K562 (cell line): Measurements from ENCODE around the gene RPS27. TPM values are rescaled to one million over a fixed set of nuclear protein-coding genes. Genes with fewer than 3 reads are reported as not detected.

Experiments used
- BCLAF1 ChIP-seq, 2 experiments: fragments of 450-650 bp in 1 of 2; IDR thresholded peaks; 2 replicates each; pipeline ENCODE4 v1.6.1; 2011 to 2017; ENCODE audit warnings: low read depth in 2 of 2, antibody characterized with exemption in 1 of 2, borderline replicate concordance in 1 of 2, low read length in 1 of 2, mild to moderate bottlenecking in 1 of 2, mixed read lengths in 1 of 2; ENCODE audit not compliant: control insufficient read depth in 1 of 2
- FOXA3 ChIP-seq, 2 experiments: fragments of 450-650 bp in 1 of 2; sonication (generic) in 1 of 2; formaldehyde crosslinking; IDR thresholded peaks in 1 of 2; conservative IDR thresholded peaks in 1 of 2; 2 replicates each; pipeline versions ENCODE4 v1.4.0 to v1.8.0; 2020 to 2022; ENCODE audit warnings: mild to moderate bottlenecking in 2 of 2, missing genetic modification reagents in 1 of 2
- KAT2B ChIP-seq: IDR thresholded peaks from one replicate; pipeline ENCODE4 v1.6.1; 2012; ENCODE audit warnings: low read depth, mild to moderate bottlenecking, control low read depth, inconsistent platforms, low read length, moderate library complexity
- KLF13 ChIP-seq: fragments of 450-650 bp; IDR thresholded peaks from 2 replicates; pipeline ENCODE4 v1.6.1; 2016; ENCODE audit warnings: missing genetic modification characterization, low read depth, mild to moderate bottlenecking, missing compliant biosample characterization, moderate library complexity, borderline replicate concordance
- NCOA1 ChIP-seq: fragments of 450-650 bp; IDR thresholded peaks from 2 replicates; pipeline ENCODE4 v1.6.1; 2016; ENCODE audit warnings: low read depth
- PHB ChIP-seq: fragments of 250-450 bp; sonication (Bioruptor Pico); IDR thresholded peaks from 2 replicates; pipeline ENCODE4 v1.5.0; 2021
- POLR2AphosphoS5 ChIP-seq: IDR thresholded peaks from 2 replicates; pipeline ENCODE4 v1.6.1; 2011; ENCODE audit warnings: mild to moderate bottlenecking, low read depth, low read length, moderate library complexity; ENCODE audit not compliant: control insufficient read depth, insufficient read depth
- POLR2B ChIP-seq: fragments of 450-650 bp; IDR thresholded peaks from 2 replicates; pipeline ENCODE4 v1.6.1; 2018; ENCODE audit warnings: low read depth; ENCODE audit not compliant: partially characterized antibody
- RNF2 ChIP-seq: sonication (generic); IDR thresholded peaks from 2 replicates; pipeline ENCODE4 v1.6.1; 2016
- SIN3B ChIP-seq: fragments of 450-650 bp; IDR thresholded peaks from 2 replicates; pipeline ENCODE4 v1.6.1; 2017; ENCODE audit warnings: low read depth, mild to moderate bottlenecking, moderate library complexity
- VEZF1 ChIP-seq: fragments of 200-800 bp; sonication (Bioruptor generic); IDR thresholded peaks from 2 replicates; pipeline ENCODE4 v1.6.1; 2017; ENCODE audit warnings: missing genetic modification characterization, missing compliant biosample characterization
- WHSC1 ChIP-seq: IDR thresholded peaks from one replicate; pipeline ENCODE4 v1.6.1; 2012; ENCODE audit warnings: low read length, control low read depth, inconsistent platforms
- ZBTB7A ChIP-seq: IDR thresholded peaks from 2 replicates; pipeline ENCODE4 v1.6.1; 2011; ENCODE audit warnings: low read depth, mild to moderate bottlenecking, low read length, moderate library complexity, borderline replicate concordance; ENCODE audit not compliant: control insufficient read depth
- ZFP91 ChIP-seq: sonication (generic); formaldehyde crosslinking; IDR thresholded peaks from 2 replicates; pipeline ENCODE4 v1.8.0; 2022; ENCODE audit warnings: mild to moderate bottlenecking, missing genetic modification reagents
- ZNF212 ChIP-seq: fragments of 450-650 bp; formaldehyde crosslinking; IDR thresholded peaks from 2 replicates; pipeline ENCODE4 v1.4.0; 2020; ENCODE audit warnings: mild to moderate bottlenecking
- ZNF449 ChIP-seq: fragments of 250-450 bp; sonication (Bioruptor Pico); IDR thresholded peaks from 2 replicates; pipeline ENCODE4 v1.8.0; 2022; ENCODE audit warnings: moderate library complexity, mild to moderate bottlenecking, inconsistent platforms
- ZNF76 ChIP-seq: fragments of 250-450 bp; sonication (Bioruptor Pico); IDR thresholded peaks from 2 replicates; pipeline ENCODE4 v1.4.0; 2020; ENCODE audit warnings: mild to moderate bottlenecking, moderate library complexity, borderline replicate concordance
- ZNF79 ChIP-seq: fragments of 250-450 bp; sonication (Bioruptor Pico); IDR thresholded peaks from 2 replicates; pipeline ENCODE4 v1.4.0; 2020; ENCODE audit warnings: low read depth, mild to moderate bottlenecking, moderate library complexity
- polyA plus RNA-seq, 8 experiments: library from polyadenylated mRNA; depleted of rRNA in 4 of 8; stranded (reverse) in 5 of 8; unstranded in 3 of 8; fragments of >200 nt; fragmentation: Nextera tagmentation in 2 of 8; fragmentation: Illumina TruSeq in 1 of 8; extraction: Ambion mirVana in 2 of 8; extraction: Trizol in 1 of 8; gene quantifications; 2 replicates each; pipeline versions ENCODE4 v1.2.1 to v1.2.3, GENCODE V29; 2011 to 2014; ENCODE audit warnings: inconsistent platforms in 1 of 8, missing spikeins in 1 of 8
- total RNA-seq, 7 experiments: library from RNA; depleted of rRNA in 6 of 7; stranded (reverse); fragments of >200 nt in 6 of 7; fragmentation: Illumina TruSeq in 2 of 7; extraction: Trizol in 2 of 7; gene quantifications; 2 replicates each; pipeline versions ENCODE4 v1.2.1 to v1.2.3, GENCODE V29; 2011 to 2021; ENCODE audit warnings: low replicate concordance in 1 of 7

Gene RPS27
- total and polyA plus RNA-seq, 9 of the 15 experiments (the other 6 are each of a cell fraction or from before 2014, with no cell fraction given) = 2,091 to 9,377 (median 6,706) TPM

GRCh38 chr1:153985341-153985912 lies 5.1 kb upstream of the RPS27 start (continued):
- TF ChIP-seq BCLAF1 (IDR thresholded peaks at IDR 0.05; ENCODE audit: borderline replicate concordance in 1 of 2, control insufficient read depth in 1 of 2, low read depth in 2 of 2, low read length in 1 of 2) (no peak), POLR2B (peak; percentile 52), ZNF449 (CRISPR knock-in tag) (no peak), PHB (no peak), ZFP91 (CRISPR knock-in tag) (no peak), KAT2B (no peak), ZNF212 (CRISPR knock-in tag) (no peak), NCOA1 (no peak), SIN3B (no peak), RNF2 (no peak), VEZF1 (CRISPR knock-in tag) (0 out of 2 replicates have a peak, but pooled peaks have one; percentile 16), ZNF79 (no peak), ZNF76 (CRISPR knock-in tag) (no peak), POLR2AphosphoS5 (peak; percentile 65; the same call in 1 of the 2 replicates), FOXA3 (CRISPR knock-in tag; conservative IDR thresholded peaks at IDR 0.05 in 1 of 2, IDR thresholded peaks at IDR 0.05 in 1 of 2) (no peak), KLF13 (tag) (no peak), ZBTB7A (peak; percentile 98), WHSC1 (no peak)
